Stimulated activated CD8-positive, alpha-beta memory T cell treated with anti-CD3 and anti-CD28 coated beads, Interleukin-12 subunit alpha, Interleukin-12 subunit beta, amount 100 ng/mL, for 24 hours (primary cell): ENCODE data around the gene CDADC1.

Experiments used
- DNase-seq: peaks from one replicate; pipeline ENCODE4 v3.0.0-alpha.2; 2020; ENCODE audit errors: extremely low read depth

The CDADC1 gene

DNA sequence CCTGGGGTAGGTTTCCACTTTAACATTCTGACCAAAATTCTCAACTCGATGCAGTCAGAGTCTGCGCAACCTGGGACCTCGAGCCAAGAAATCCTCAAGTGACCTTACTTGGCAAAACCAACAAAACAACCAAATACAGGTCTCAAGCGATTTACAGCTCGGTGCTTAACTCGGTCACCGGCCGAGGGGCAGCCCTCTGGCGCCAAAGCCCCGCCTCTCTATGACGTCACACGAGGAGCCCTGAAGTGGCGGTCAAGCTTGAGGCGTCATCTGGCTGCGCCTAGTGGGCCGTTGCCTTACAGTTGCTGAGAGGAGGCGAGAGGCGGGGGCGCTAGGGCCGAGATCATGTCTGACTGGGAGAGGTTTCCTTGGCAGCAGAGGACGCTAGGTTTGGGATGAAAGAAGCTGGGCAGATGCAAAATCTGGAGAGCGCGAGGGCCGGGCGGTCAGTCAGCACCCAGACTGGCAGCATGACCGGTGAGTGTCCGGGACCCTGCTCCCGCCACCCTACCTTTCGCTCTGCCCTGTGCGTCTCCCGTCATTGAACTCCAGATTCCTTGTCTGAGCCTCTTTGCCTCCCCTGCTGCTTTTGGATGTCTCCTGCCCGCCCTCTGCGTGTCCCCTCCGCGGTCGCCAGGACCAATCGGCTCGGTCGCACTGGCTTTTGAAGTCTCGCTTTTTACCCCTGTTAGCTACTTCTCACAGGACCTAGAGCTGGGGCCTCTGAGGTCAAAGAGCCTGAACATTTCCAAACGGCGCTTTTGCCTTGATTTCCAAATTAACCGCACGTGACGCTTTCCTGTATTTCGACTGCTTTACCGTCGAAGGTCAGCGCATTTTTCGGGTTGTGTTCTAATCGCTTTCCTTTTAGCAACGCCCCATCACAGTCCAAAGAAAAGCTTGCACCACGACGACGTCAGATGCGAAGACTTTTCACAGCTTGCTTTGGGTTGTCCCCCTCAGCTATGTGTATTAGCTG lies at the start of gene CDADC1:
TSS of gene CDADC1 (plus strand) at position 283 of the 979 bp plus-strand sequence. CDS start at position 396, 113 bp downstream.
- peak; percentile 83 for DNase-seq

DNA sequence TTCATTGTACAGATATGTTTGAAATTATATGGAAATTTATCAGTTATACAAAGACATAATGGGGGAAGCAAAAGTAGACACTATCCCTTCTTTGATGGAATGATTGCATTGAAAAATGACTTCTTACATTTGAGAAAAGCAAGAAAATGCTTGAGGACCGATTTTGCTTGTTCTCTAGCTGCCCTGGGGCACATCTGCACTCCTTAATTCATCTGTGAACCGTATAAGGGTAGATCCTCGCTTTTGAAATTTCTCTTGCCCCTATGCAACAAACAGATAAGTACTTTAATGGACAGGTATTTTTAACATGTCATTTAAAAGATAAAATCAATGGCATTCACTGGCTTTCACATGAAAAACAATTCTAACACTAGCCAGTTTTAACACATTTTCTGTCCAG lies 41.1 kb upstream of the CDADC1 start:
- DNase-seq, result no peak

DNA sequence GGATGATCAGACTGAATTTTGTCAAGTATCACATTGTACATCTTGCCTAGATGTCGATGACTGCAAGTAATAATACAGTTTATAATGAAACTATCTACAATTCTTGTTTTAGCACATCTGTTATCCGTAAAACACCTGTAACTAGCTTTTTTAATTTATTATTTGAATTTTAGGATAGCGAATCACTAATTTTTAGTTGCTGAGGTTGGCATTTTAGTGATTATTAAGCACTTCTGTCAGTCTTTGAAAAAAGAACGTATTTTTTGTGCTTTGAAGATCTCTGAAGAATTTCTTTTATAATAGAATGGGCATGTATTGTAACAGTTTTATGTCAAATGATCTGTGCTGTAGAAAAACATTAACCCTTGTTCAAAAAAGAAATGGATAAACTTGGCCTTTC lies 39.1 kb upstream of the CDADC1 start:
- no peak for DNase-seq

DNA sequence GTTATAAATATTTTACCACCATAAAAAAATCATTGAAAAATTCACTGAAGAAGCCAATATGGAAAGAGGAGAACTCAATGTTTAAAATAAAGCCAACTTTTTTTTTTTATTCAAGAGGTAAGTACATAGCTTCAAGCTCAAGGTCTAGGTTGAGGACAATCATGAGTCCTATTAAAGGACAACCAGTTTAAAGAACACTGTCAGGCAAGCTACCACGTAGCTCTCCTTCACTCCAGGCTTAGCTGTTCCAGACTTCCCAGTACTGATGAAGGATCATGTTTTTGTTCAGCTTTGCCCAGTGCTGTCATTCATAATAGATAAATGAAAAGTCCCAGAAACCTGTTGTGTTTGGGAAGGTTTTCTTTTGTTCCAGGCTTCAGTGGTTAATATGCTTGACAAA lies 37.6 kb upstream of the CDADC1 start:
- no peak for DNase-seq

DNA sequence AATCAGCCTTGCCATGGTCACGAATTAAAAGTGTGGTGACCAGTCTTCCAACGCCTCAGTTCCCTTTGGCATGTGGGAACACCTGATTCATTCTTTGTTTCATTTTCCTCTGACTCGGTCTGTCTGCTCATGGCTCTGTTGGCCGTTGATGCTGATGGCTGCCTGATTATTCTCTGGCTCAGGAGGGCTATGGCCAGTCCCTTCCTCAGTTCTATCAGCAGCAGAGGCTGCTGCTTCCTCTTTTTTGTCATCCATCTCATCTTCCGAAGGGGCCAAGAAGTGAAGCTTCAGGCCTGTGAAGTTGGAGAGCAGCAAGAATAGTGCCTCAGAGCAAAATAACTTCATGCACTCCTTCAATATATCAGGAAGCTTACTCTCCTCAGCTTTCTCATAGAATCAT lies 37.1 kb upstream of the CDADC1 start:
- no peak for DNase-seq

DNA sequence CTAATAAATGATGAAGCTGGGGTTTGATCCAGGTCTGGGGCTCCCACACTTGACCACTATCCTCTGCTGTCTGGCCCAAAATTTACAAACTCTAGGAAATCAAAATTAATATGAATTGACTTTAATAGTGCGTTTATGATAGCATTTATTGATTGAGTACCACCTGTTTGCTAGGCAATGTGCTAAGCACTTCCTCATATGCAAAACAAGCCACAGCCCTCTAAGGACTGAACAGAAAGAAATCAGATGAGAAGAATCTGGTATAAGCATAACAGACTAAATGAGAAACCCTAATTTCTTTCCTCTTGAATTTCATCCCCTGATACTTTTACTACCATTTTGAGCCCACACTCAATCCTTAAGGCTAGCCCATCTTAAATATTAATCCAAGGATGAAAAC lies 34.2 kb upstream of the CDADC1 start:
- DNase-seq, result no peak

DNA sequence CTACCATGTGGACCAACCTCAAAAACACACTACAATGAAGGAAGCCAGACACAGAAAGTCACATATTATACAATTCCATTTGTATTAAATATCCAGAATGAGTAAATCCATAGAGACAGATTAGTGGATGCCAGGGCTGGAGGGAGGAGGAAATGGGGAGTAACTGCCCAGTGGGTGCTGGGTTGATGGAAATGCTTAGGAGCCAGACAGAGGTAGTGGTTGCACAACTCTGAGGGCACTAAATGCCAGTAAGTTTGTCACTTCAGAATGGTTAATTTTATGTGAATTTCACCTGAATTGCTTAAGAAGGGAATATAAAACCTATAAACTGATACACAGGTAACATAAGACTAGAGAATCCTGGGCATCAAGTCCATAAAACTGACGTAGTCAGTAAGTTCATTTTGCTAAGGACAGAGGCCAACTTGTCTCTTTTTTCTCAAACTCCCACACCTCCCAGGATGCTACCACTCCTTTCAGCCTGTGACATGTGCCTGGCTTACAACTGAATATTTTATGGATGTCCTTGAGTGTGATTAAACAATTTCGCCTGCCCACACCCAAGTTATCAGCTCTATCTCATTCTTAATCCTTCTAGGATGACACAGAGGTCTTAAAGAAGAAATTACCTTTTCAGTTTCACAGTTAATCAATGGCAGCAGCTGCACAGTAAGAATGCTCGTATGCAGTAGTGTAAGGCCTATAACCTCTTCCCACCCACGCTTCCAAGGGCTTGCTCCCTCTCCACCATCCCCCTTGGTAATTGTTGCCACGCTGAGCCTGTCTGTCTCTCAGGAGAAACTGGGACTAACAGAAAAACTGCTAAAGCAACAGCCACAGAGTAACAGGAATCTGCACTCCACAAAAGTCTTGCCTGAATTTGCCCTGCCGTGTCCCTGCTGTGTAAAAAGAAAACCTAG lies 33.5 kb upstream of the CDADC1 start:
- DNase-seq, result no peak

DNA sequence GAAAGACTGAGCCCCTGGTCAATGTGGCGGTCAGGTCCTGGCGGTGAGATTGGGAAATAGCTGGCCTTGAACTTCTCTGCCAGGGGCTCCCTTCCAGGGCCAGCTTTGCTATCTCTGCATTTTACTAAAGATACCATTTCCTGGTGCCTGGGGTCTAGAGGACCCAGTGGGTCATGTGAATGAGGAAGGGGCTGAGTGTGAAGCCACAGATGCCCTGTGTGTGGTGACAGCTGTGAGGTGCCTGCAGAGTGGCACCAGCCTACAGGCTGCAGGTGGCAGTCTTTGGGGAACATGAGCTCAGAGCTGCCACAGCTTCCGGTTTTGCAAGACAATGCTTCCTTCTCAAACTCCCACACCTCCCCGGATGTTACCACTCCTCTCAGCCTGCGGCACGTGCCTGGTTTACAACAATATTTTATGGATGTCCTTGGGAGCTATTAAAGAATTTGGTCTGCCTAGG lies 32.8 kb upstream of the CDADC1 start:
- DNase-seq, result no peak

DNA sequence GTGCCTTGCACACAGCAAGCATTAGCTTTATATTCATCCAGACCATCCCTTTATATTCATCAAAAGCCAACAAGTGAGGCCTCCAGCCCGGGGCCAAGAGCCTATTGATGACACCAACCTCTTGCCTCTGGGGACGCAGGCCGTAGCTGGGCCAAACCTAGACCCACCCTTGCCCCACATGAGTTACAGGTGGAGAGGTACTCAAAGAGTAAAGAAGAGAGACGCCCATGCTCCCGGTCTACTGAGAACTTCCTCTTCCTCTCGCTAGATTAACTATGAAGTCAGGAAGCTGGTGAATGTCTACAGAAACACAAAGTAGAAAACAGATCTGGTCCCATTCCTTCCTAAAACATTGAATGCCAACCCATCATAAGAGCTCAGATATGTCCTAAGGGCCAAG lies 31.4 kb upstream of the CDADC1 start:
- no peak for DNase-seq

DNA sequence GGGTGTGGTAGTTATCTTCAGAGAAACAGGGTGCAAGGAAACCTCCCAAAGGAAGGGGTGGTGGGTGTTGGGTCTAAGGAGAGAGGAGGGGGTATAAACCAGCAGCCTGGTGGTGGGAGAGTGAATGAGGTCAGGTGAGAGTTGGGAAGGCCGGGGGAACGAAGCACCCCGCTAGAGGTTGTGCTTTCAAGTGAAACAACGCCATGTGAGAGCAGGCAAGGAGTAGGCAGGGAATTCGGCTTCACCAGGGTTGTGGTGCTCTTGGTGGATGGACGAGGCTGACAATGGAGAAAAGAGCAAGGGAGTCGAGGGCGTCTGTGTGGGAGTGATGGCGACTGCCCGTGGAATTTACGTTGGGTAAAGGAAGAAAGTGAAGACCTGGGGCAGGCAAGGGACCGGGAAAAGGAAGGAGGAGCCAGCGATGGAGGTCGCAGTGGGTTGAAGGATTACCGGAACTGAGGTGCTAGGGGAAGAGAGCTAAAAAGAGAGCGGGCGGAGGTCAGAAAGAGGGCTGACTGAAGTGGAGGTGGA lies 29.7 kb upstream of the CDADC1 start:
- DNase-seq, result no peak

DNA sequence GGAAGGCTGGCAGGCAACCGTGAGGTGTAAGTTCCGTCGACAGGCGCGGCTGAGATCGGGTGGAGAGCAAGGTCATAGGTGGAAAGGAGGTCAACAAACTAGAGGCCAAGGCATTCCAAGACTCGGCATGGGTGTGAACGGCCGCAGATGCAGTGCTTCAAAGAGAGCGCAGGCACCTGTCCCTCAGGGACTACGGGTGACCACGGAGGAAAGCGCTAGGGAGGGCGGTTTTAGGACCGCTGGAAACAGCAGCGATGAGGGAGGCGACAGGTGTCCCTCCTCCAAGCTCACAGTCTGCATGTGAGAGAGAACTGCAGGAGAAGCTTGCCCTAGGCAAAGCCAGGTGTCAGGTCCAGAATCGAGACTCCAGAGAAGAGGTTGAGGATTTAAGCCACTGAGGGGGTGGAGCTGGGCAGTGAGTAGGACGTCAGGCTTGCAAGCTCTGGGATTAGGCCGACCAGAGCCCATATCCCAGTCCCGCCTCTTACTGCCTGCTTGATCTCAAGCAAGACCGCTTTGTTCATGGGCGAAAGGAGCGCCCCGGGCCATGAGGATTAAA lies 29.2 kb upstream of the CDADC1 start:
- DNase-seq, result no peak

DNA sequence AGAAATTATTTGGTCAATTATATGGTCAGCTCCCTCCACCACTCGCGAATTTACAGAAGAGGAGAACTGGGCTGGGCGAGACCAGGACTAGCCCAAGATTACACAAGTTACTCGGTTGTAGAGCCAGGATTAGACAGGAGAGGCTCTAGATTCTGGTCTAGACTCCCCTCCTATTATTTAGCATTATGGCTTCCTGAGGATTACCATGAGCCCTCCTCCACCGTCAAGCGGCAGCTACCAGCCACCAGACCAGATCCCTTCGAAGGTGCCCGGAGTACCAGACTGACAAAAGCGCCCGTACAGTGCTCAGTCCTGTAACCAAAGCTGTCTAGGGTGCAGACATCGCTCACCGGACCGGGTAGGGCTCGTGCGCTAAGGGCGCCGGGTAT lies 28.1 kb upstream of the CDADC1 start:
- DNase-seq, result no peak

DNA sequence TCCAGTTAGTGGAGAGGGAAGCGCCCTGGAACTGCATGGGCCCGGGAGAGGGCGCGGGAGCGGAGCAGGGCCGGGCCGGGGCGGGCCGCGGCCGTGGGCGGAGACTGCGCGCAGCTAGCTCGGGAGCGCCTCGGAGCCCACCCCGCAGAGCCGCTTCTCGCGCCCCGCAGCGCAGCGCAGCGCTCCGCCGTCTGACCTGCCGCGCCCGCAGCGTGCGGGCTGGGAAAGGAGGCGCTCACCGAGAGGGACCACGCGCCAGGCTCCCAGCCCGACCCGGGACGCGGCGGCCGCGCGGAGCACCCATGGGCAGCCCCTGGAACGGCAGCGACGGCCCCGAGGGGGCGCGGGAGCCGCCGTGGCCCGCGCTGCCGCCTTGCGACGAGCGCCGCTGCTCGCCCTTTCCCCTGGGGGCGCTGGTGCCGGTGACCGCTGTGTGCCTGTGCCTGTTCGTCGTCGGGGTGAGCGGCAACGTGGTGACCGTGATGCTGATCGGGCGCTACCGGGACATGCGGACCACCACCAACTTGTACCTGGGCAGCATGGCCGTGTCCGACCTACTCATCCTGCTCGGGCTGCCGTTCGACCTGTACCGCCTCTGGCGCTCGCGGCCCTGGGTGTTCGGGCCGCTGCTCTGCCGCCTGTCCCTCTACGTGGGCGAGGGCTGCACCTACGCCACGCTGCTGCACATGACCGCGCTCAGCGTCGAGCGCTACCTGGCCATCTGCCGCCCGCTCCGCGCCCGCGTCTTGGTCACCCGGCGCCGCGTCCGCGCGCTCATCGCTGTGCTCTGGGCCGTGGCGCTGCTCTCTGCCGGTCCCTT lies 27.5 kb upstream of the CDADC1 start, which contains the start of gene MLNR:
TSS of gene MLNR (plus strand) at position 303 of the 820 bp plus-strand sequence. CDS start at position 303, 0 bp downstream.
- DNase-seq, result no peak

DNA sequence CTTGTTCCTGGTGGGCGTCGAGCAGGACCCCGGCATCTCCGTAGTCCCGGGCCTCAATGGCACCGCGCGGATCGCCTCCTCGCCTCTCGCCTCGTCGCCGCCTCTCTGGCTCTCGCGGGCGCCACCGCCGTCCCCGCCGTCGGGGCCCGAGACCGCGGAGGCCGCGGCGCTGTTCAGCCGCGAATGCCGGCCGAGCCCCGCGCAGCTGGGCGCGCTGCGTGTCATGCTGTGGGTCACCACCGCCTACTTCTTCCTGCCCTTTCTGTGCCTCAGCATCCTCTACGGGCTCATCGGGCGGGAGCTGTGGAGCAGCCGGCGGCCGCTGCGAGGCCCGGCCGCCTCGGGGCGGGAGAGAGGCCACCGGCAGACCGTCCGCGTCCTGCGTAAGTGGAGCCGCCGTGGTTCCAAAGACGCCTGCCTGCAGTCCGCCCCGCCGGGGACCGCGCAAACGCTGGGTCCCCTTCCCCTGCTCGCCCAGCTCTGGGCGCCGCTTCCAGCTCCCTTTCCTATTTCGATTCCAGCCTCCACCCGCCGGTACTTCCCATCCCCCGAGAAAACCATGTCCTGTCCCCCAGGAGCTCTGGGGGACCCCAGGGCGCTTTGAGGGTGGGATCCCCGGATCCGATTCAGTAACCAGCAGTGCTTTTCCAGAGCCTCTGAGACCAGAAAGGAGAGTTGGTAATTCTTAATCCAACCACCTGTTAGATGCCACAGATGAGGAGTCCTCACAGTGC lies 26.7 kb upstream of the CDADC1 start:
- no peak for DNase-seq

DNA sequence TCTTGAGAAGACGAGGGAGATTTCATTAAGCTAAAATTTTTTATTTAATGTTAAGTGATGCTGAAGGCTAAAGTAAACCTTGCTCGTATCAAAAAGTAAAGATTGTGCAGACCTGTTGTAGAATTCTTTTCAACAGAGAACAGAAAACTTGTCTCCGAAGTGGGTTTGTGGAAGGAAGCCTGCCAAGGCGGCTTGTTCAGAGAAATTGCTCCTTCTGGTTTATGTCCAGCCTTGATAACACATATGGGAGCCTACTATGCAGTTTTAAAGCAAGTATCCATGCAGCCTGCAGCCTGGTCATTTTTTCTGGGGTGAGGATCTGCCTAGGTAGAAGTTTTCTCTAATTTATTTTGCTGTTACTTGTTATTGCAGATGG lies 26.1 kb upstream of the CDADC1 start:
- no peak for DNase-seq

DNA sequence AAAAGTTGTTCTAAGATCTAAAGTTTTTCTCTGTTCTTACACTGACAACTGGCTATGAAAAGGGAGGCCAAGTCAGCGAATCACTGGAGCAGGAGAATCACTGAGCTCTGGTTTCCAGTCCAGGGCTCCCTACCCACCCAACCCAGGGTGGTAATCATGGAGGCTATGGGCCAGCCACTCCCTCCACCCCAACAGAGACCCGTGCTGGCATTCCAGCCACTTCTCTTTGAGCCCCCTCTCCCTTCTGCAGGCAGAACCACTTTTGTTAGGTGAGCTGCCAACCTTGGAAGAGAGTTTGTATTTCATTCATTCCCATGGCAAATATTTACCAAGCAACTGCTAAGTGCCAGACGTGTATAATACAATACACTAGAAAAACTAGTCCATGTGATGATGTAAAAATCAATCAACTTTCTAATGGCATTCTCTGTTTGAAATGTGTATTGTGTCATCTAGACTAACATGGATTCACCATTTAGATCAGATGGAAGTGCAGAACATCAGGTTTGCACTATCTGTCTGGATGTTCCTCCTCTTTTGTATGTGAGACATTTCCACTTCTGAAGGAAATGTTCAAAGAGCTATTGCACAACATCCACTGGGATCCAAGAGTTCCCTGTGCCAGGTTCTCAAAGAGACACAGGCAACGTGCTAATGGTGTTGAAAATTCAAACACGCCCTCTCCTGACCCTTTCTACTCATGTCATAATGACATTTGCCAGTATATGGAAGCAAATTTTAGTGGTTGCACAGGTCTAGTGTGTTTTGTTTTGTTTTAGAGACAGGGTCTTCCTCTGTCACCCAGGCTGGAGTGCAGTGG lies 22.3 kb upstream of the CDADC1 start:
- DNase-seq, result no peak

DNA sequence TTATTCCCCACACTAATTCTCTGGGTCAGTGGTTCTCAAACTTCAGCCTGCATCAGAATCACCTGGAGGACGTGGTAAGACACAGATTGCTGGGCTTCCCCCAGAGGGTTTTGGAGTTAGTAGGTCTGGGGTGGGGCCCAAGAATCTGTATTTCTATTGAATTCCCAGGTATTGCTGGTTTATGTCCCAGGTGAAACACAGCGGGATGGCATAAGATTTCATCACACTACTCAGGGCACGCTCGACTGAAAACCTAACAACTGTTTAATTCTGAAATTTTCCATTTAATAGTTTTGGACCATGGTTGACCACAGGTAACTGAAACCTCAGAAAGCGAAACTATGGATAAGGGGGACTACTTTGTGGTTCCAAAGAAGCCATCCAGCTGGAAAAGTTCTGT lies 21.1 kb upstream of the CDADC1 start:
- no peak for DNase-seq

DNA sequence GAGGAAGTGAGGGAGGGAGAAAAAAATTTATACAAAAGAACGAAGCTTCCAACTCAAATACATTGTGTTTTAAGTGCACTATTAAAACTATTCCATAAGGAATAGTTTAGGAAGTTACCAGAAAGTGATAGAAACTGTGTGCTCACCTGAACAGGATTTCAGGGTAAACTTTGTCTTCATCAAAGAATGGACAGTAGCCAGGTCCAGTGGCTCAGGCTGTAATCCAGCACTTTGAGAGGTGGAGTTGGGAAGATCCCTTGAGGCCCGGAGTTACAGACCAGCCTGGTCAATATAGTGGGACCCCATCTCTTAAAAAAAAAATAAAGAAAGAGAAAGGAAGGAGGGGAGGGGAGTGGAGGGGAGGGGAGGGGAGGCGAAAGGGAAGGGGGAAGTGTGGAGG lies 13.0 kb upstream of the CDADC1 start:
- DNase-seq, result no peak

DNA sequence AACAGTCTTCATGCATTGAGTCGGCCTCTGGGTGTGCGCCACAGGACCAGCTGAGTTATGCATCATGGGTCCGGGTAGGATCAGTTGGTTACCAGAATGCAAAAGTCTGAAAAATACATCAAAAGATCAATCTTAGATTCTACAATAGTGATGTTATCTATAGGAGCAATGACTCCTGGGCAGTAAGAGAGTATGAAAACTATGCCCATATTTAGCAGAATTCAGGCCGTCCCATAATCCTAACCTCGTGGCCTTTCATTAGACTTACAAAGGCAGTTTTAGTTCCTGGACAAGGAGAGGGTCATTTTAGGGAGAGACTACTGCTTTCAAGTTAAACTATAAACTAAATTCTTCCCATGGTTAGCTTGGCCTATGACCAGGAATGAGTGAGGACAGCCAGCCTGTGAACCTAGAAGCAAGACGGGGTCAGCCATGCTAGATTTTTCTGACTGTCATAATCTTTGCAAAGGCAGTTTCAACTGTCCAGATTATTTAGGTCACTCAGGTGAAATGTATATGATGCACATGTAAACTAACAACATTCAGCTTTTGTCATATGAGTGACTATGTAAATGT lies 11.8 kb upstream of the CDADC1 start:
- no peak for DNase-seq
